ENCODE results near the gene NTNG1. TPM values are rescaled to one million over a fixed set of nuclear protein-coding genes. Genes with fewer than 3 reads are reported as not detected.

The NTNG1 gene
- total RNA-seq, 2 experiments from 2014 or later, result 2.3 to 5.9 TPM

GRCh38 chr1:107263291-107263915 lies 122.6 kb downstream of the NTNG1 start:
- TF ChIP-seq CTCF (conservative IDR thresholded peaks at IDR 0.05; ENCODE audit: low read length), result no peak
- TF ChIP-seq EZH2phosphoT487 (IDR thresholded peaks at IDR 0.05; ENCODE audit: borderline replicate concordance, low read depth, low read length), result no peak
- H3K4me3 ChIP-seq (ENCODE audit: low read depth, low read length, poor library complexity, severe bottlenecking), result no peak overlapping the region
- H3K79me2 ChIP-seq (ENCODE audit: insufficient read depth, low read depth, low read length), result no peaks in the 10 kb centered on the region
- no peaks in the 10 kb centered on the region for H3K36me3 ChIP-seq (ENCODE audit: insufficient read depth, low read length)
- no peaks in the 10 kb centered on the region for H3K9me2 ChIP-seq (ENCODE audit: insufficient read depth, low read length)
- peaks cover 14% of the 10 kb centered on the region for H3K4me1 ChIP-seq (ENCODE audit: insufficient read depth, low read length, poor library complexity, severe bottlenecking)
- ChIA-PET CTCF (ENCODE audit: unreplicated experiment) (interaction anchor here (0.6 kb wide), 1 partner anchor 95 kb away, joined by 3 read pairs; no protein-coding TSS in a partner anchor), POLR2A (interaction anchor here (0.7 to 1.2 kb wide), 5 partner anchors 10 to 1205 kb away, joined by 3 to 6 read pairs (median 3); no protein-coding TSS in a partner anchor)
- no peak overlapping the region for H3K4me2 ChIP-seq (ENCODE audit: low read length)
- no peaks in the 10 kb centered on the region for H3K9me3 ChIP-seq (ENCODE audit: low read length)
- intact Hi-C loops (cut with micrococcal nuclease; ENCODE audit: unreplicated experiment), result no loop called here
- no TSS peak for BruUV-seq (replicated peaks)
- H2AFZ ChIP-seq (ENCODE audit: low read length), result no peak overlapping the region
- no peak overlapping the region for H3K27ac ChIP-seq (ENCODE audit: low read depth, low read length, poor library complexity, severe bottlenecking)
- H4K20me1 ChIP-seq (ENCODE audit: insufficient read depth, low read length), result no peaks in the 10 kb centered on the region
- DNase-seq (ENCODE audit: low spot score), result no peak

DNA sequence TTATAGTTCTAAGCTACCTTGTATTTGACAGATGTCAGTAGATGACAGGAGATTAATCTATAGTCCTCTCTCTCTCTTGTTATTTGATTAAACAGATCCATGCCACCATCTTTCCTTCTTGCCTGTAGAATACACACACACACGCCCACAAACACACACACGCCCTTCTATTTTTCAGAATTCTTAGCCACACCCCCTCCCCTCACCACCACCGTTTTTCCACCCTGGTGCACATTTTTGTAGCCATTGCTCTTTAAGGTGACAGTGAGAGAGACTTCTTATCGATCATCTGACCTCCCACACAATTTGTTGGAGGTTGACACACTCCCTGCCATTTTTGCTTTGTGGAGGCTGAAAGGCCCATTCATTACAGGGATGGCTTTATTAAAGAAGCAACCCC lies 123.2 kb downstream of the NTNG1 start:
- Histone ChIP-seq H3K9me3 (ENCODE audit: low read length) (no peaks in the 10 kb centered on the region), H3K4me3 (ENCODE audit: low read depth, low read length, poor library complexity, severe bottlenecking) (no peak overlapping the region), H3K4me1 (ENCODE audit: insufficient read depth, low read length, poor library complexity, severe bottlenecking) (peaks cover 14% of the 10 kb centered on the region), H2AFZ (ENCODE audit: low read length) (peak overlapping the region; percentile 36; the same call in 1 of the 2 replicates), H3K79me2 (ENCODE audit: insufficient read depth, low read depth, low read length) (no peaks in the 10 kb centered on the region), H4K20me1 (ENCODE audit: insufficient read depth, low read length) (no peaks in the 10 kb centered on the region), H3K4me2 (ENCODE audit: low read length) (no peak overlapping the region), H3K27ac (ENCODE audit: low read depth, low read length, poor library complexity, severe bottlenecking) (no peak overlapping the region), H3K9me2 (ENCODE audit: insufficient read depth, low read length) (no peaks in the 10 kb centered on the region), H3K36me3 (ENCODE audit: insufficient read depth, low read length) (no peaks in the 10 kb centered on the region)
- DNase-seq (ENCODE audit: low spot score), result no peak
- ChIA-PET POLR2A (interaction anchor here (0.6 to 1.1 kb wide), 4 partner anchors 8 to 232 kb away, joined by 3 read pairs; no protein-coding TSS in a partner anchor), CTCF (ENCODE audit: unreplicated experiment) (no interaction called here)
- TF ChIP-seq EZH2phosphoT487 (IDR thresholded peaks at IDR 0.05; ENCODE audit: borderline replicate concordance, low read depth, low read length) (no peak), CTCF (conservative IDR thresholded peaks at IDR 0.05; ENCODE audit: low read length) (no peak)
- no TSS peak for BruUV-seq (replicated peaks)
- intact Hi-C loops (cut with micrococcal nuclease; ENCODE audit: unreplicated experiment), result no loop called here

GRCh38 chr1:107264561-107264960 lies 123.7 kb downstream of the NTNG1 start:
- H3K27ac ChIP-seq (ENCODE audit: low read depth, low read length, poor library complexity, severe bottlenecking), result no peak overlapping the region
- no TSS peak for BruUV-seq (replicated peaks)
- peaks cover 14% of the 10 kb centered on the region for H3K4me1 ChIP-seq (ENCODE audit: insufficient read depth, low read length, poor library complexity, severe bottlenecking)
- no peaks in the 10 kb centered on the region for H3K9me3 ChIP-seq (ENCODE audit: low read length)
- no peaks in the 10 kb centered on the region for H4K20me1 ChIP-seq (ENCODE audit: insufficient read depth, low read length)
- TF ChIP-seq CTCF (conservative IDR thresholded peaks at IDR 0.05; ENCODE audit: low read length) (no peak), EZH2phosphoT487 (IDR thresholded peaks at IDR 0.05; ENCODE audit: borderline replicate concordance, low read depth, low read length) (no peak)
- CTCF ChIA-PET (ENCODE audit: unreplicated experiment), result no interaction called here
- H3K79me2 ChIP-seq (ENCODE audit: insufficient read depth, low read depth, low read length), result no peaks in the 10 kb centered on the region
- POLR2A ChIA-PET, result interaction anchor here (0.6 to 1.1 kb wide), 3 partner anchors 9 to 231 kb away, joined by 3 read pairs; no protein-coding TSS in a partner anchor
- H3K36me3 ChIP-seq (ENCODE audit: insufficient read depth, low read length), result no peaks in the 10 kb centered on the region
- no peaks in the 10 kb centered on the region for H3K9me2 ChIP-seq (ENCODE audit: insufficient read depth, low read length)
- no peak for DNase-seq (ENCODE audit: low spot score)
- no peak overlapping the region for H3K4me3 ChIP-seq (ENCODE audit: low read depth, low read length, poor library complexity, severe bottlenecking)
- H3K4me2 ChIP-seq (ENCODE audit: low read length), result peak overlapping the region; percentile 40
- intact Hi-C loops (cut with micrococcal nuclease; ENCODE audit: unreplicated experiment), result no loop called here
- H2AFZ ChIP-seq (ENCODE audit: low read length), result peak overlapping the region; percentile 36; the same call in 1 of the 2 replicates
